GM18868 (cell line): ENCODE measurements around the gene FOXF2.

Experiments
- ATAC-seq: cut with Tn5 transposase; IDR thresholded peaks from one replicate; pipeline ENCODE4 v1.9.1; 2021; ENCODE audit warnings: mild to moderate bottlenecking, moderate library complexity; ENCODE audit not compliant: unreplicated experiment

The FOXF2 gene

GRCh38 chr6:1378065-1379016 lies 11.0 kb upstream of the FOXF2 start:
- no peak for ATAC-seq

GRCh38 chr6:1379017-1379787 lies 10.2 kb upstream of the FOXF2 start:
- no peak for ATAC-seq

- no peak for ATAC-seq
Measured at GRCh38 chr6:1379788-1380147, 9.6 kb upstream of the FOXF2 start.

DNA sequence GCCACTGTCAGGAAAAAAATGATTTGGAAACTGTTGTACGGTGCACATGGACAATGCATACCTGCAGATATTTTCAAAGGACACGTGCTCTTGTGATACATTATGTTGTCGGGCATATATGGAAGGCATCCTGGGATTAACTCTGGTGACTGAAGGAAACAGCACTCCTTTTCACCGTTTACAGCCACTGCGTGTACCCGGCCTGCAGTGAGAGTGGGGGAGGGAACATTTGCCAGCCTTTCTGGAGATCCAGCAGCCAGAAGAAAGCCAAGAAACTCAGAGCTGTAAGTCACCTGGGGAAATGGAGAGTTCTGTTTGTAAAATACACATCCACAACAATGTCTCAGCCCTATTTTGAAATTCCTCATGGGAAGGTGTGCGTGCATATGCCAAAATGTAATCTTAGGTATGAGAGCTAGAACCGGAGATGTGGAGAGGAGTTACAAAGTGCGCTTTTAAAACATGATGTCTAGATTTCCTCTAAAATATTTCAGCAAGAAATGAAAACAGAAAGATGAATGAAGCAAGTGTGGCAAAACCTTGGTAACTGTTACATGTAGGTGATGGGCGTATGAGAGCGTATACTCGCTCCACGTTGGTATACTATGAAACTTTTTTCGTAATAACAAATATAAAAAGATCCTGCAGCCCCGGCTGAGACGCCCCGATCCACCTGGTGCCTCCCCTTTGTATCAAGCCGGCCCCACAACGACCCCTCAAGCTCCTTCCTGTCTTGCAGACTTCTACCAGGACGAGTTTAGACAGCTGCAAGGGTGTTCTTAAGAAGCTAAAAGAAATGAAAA lies 8.6 kb upstream of the FOXF2 start:
- ATAC-seq = no peak

GRCh38 chr6:1381481-1382330 lies 7.7 kb upstream of the FOXF2 start:
- no peak for ATAC-seq

DNA sequence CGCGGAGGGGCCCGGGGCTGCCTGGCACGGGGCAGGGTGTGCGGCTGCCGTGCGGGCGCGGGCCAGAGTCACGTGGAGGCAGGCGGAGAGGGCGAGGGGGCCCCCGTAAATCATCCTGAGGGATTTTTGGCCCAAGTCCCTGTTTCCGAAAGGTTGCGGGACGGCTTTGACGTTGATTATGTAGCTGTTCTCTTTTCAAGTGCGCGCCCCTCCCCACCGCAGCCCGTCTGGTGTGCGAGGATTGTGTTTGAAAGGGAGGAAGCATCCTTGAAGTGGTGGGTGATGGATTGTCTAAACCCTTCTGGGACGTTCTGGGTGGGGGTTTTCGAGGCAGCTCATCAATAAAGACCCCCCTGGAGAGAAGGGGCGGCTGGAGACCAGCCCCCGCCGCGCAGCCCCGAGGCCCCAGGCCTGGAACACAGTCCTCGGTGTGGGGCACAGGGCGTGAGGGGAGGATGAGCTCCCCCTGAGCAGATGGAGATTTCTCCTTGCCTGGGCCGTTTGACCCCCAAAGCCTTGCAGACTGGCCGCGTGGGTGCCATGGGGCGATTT lies 7.0 kb upstream of the FOXF2 start:
- no peak for ATAC-seq

GRCh38 chr6:1382883-1383728 lies 6.3 kb upstream of the FOXF2 start:
- ATAC-seq = no peak

DNA sequence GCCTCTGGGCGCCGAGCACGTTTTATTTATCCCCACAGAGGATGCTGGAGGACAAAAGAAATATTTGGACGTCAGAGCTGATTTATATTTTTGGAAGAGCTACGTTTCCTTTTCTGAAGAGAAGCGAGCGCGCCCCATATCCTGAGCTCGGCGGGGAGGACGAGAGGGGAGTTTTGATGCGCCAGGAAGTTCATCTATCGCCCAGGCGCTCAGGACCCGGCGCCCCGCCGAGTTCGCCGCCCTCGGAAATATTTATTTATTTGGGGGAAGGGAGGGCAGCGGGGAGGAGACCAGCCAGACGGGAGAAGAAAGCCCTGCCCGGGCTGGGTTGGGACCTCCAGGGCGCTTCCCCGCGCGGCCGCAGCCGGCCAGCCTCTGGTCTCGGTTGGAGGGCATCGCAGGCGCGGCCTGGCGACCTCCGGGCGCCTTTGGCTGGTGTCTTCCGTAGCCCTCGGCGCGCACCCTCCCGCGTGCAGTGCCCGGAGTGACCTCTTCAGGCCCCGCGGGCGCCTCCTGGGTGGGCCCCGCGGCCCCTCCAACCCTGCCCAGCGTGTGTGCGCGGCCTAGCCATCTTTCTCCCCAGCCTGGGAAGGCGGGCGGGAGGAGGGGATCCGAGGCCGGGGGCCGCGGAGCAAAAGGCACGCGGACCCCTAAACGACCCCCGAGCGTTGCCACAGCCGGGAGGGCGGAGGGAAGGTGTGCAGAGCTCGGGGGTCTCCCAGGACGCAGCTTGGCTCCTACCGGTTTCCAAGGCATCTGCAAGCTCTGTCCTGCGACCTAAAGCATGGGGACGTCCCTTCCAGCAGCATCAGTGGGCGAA lies 5.4 kb upstream of the FOXF2 start:
- no peak for ATAC-seq

DNA sequence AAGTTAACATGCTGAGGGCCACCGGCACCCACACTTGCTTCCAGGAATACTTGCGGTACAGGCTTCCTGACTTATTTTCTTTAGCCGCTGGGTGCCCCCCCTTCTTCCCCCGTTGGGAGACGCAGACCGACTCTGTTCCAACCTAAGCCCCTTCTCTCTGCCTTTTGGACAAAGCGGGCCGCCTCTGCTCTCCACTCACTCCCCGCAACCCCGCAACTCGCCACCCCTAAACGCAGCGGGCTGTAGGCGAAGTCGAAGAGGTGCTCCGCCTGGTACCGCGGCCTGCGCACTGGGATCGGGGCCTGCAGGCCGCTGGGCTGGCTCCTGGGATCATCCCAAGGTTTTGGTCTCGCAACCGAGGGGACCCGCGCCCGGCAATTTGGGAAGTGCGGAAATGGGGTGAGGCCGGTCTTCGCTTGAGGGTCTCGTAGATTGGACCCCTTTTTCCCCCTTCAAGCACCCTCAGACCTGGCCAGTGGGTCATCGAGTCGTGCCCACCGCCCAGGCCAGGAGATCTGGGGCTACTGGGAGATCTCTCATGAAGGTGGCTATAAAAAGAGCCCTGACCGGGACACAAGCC lies 4.7 kb upstream of the FOXF2 start:
- ATAC-seq = no peak

- ATAC-seq = no peak
Measured at GRCh38 chr6:1385129-1386037, 4.0 kb upstream of the FOXF2 start.

GRCh38 chr6:1386038-1386709 lies 3.2 kb upstream of the FOXF2 start:
- no peak for ATAC-seq

GRCh38 chr6:1387538-1387875 lies 1.9 kb upstream of the FOXF2 start:
- ATAC-seq = no peak

DNA sequence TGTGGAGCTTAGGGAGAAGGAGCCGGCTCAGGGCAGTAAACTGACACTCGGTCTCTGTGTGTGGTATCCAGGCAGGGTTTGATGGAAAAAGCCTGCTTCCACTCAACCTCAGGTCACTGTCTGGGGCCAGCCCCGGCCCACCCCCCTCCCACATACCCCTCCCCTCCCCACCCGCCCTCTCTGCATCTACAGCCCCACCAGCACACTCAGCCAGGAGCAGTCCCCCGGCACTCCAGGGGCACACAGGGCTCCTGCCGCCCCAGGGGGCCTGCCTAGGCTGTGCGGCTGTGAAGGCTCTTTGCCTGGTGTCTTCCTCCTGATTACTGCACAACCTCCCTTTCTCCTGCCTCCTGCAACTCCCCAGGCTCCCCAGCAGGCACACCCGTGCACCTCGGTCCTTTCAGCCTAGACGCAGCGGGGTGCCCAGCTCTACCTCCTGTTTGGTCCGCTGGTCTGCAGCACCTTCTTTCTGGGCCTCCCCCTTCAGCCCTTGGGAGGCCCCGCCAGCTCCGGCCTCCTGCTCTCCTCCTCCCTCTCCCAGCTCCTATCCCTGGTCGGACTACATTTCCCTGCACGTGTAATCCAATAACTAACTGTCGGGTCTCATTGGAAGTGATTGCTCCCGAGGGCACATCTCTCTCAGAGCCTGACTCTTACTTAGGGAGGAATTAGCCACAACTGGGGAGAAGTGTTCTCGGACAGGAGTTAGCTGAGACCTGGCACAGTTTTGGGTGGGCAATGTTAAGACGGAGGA lies 1.3 kb upstream of the FOXF2 start:
- no peak for ATAC-seq

DNA sequence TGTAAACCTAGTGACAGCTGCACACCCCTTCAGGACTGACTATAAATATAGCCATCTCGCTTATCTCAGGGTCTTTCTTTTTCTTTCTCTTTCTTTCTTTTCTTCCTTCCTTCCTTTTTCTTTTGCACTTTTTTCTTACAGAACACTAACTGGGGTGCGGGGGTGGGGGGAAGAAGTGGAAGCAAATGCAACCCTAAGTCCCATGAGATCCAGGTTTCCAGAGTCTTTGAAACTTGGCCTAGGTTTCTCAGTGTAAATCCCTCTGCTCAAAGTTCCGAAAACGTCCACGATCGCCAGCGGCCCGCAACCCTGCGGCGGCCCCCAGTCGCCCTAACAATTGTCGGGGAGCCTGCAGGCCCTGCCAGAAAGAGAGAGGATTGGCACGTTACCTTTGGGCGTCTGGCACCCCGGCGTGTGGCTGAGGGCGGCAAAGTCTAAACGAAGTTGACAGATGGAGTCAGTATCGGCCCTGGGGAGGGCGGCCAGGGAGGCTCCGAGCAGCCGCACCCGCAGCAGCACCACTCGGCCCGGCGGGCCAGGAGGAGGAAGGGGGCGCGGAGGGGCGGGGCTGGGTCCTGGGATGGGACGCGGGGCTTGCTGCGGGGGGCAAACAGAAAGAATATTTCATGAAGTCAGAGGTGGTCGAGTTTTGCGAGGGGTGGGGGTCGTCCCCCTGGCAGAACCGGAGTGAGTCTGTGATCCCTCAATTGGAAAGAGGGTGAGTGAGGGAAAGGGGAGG lies 577 bp upstream of the FOXF2 start:
- no peak for ATAC-seq
